ENCODE results near the gene ARFRP1.
"Not testable (repeated sequence)": the region's sequence is repeated elsewhere in the genome, so short reads cannot be mapped to it uniquely, and the experiment has no call there.

The ARFRP1 gene

DNA sequence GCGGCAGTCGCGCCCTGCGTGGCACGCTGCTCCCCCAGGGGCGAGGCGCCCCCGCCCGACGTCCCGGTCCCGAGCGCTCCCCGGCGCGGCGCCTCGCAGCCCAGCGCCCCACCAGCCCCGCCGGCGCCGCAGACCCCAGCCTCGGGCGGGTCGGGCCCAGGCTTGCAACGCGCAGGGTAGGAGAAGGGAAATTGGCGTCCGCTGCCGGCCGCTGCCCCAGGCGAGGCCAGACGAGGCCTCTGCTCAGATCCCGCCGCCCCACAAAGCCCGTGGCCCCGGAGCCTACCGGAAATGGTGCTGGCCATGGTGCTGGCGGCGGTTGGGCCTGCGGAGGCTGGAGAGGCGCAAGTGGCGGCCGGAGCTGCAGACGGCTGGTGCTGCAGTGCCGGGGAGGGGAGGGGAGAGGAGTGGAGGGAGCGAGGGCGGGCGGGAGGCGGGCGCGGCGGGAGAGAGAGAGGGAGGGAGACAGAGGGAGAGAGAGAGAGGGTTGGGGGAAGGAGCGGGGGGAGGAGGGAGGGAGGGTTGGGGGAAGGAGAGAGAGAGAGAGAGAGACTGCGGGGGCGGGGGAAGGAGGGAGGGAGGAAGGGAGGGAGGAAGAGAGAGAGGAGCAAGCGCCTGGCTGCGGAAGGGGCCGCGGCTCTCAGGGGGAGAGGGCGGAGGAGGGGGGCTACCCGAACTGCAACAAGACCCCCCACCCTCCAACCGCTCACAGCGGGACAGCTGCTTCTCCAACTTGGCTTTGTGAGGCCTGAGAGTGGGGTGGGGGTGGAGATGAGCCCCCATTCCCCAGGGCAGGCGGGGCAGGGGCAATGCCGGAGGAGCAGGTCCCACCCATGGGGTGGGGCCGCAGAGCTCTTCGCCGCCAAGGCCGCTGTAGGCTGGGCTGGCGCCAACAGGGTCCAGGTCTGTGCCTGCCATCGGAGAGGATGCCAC lies 54.5 kb downstream of the ARFRP1 start, which contains the start of gene STMN3:
Gene STMN3, minus strand, starts transcription at position 384 of the 933 bp plus-strand sequence. Its CDS starts 79 bp downstream, at position 305.
- DNase-seq: peak; percentile 91

DNA sequence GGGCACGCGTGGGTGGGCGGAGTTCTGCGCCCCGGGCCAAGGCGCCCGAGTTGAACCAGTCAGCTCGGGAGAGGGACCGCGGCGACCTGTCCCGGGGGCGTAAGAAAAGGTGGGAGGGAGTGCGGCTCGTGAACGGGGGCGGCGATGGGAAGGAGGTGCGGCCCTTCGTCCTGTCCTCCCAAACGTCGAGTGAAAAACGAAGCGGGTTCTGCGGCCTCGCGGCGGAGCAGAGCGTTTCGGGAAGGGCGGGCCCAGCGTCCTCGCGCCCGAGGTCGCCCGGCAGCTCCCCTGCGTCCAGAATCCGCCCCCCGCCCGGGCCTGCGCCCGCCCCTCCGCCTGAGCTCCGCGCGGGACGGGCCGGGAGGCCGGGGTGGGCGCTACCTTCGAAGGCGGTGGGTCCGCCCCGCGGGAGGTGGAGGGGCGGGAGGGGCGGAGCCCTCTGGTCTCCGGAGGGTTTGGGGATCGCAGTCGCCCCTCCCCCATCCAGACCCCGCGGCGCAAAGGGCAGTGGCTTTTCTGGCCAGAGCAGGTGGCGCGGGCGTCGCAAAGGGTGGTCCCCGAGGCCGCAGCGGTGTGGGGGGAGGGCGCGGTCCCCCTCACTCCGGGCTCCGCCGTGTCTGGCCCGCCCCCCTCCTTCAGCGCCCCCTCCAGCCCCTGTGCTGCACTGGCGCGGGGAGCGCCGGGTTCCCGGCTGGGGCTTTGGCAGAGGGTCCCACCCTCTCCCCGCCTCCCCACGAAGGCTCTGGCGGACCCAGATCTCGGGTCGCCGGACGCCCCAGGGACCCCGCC lies 55.4 kb downstream of the ARFRP1 start:
- DNase-seq: peak; percentile 46

DNA sequence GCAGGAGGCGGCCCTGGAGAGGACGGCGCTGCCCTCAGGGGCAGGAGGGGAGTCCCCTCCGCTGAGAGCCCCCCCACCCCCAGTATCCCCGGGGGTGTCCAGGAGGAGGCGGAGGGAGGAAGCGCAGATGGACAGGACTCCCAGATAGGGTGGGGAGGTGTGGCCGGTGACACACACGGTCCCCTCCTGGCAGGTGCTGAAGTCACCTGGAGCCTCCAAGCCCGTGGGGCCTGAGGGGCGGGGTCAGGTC lies 55.9 kb downstream of the ARFRP1 start:
- DNase-seq: peak; percentile 60

DNA sequence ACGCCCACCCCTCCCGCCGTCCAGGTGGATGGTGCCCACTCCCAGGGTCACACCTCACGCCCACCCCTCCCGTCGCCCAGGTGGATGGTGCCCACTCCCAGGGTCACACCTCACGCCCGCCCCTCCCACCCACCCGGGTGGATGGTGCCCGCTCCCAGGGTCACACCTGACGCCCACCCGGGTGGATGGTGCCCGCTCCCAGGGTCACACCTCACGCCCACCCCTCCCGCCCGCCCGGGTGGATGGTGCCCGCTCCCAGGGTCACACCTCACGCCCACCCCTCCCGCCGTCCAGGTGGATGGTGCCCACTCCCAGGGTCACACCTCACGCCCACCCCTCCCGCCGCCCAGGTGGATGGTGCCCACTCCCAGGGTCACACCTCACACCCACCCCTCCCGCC lies 57.3 kb downstream of the ARFRP1 start:
- not testable (repeated sequence) for DNase-seq

DNA sequence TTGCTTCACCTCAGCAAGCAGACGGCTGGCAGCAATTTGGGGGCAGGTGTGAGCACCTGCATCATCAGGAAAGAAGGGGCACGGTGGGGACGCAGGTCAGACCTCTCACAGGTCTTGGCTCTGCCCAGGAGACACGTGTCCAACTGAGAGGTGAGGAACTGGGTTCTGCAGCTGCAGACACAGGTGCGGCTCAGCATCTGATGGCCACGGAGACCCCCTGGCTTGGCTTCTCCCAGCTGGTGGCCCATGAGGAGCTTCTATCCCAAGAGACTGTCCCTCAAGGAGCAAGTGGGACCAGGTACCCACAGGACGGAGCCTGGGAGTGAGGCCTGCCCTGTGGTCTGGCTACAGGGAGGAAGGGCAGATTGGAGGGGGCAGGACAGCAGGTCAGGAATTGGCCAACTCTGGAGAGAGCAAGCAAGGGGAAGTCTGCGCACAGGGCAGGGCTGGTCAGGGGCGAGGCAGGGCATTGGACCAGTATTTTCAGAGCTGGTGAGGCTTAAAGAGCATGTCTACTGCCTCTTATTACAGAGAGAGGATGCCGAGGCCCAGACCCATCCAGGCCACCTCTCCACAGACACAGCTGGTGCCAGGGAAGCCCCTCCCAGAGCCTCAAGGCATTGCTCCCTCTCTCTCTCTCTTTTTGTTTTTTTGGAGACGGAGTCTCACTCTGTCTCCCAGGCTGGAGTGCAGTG lies 58.7 kb downstream of the ARFRP1 start:
- peak; percentile 89 for DNase-seq

Data from RPMI8226 (cell line).